Epithelial cell of proximal tubule (primary cell): Measurements from ENCODE around the gene HCN1. TPM values are rescaled to one million over a fixed set of nuclear protein-coding genes. Genes with fewer than 3 reads are reported as not detected.
"Not testable (repeated sequence)": the region's sequence is repeated elsewhere in the genome, so short reads cannot be mapped to it uniquely, and the experiment has no call there.

Experiments
- DNase-seq: peaks from one replicate; pipeline ENCODE4 v3.0.0-alpha.2; 2011; ENCODE audit warnings: low read depth
- H3K4me3 ChIP-seq: 2 replicates; pipeline ENCODE4 v1.5.1; 2011; ENCODE audit warnings: low read depth, mild to moderate bottlenecking, low read length
- CTCF ChIP-seq: conservative IDR thresholded peaks from 2 replicates; pipeline ENCODE4 v1.5.1; 2012; ENCODE audit warnings: low read depth, mild to moderate bottlenecking, low read length
- total RNA-seq: library from RNA; depleted of rRNA; stranded (reverse); fragments of >200 nt; gene quantifications from 2 replicates; pipeline ENCODE4 v1.2.3, GENCODE V29; 2015

Gene HCN1
- total RNA-seq, 1 donor from 2014 or later = not detected

- no peak overlapping the region for H3K4me3 ChIP-seq
- DNase-seq = no peak
- TF ChIP-seq CTCF = no peak
Measured at GRCh38 chr5:45335346-45335745, 360.8 kb downstream of the HCN1 start.

GRCh38 chr5:45334939-45335338 lies 361.2 kb downstream of the HCN1 start:
- no peak for TF ChIP-seq CTCF
- H3K4me3 ChIP-seq = no peak overlapping the region
- no peak for DNase-seq

- DNase-seq, H3K4me3 ChIP-seq: not testable (repeated sequence)
Measured at GRCh38 chr5:45312627-45313026, 383.6 kb downstream of the HCN1 start.

- no peak for TF ChIP-seq CTCF
- no peak overlapping the region for H3K4me3 ChIP-seq
- DNase-seq = no peak
Measured at GRCh38 chr5:45295231-45295630, 400.9 kb downstream of the HCN1 start.

- DNase-seq = no peak
- H3K4me3 ChIP-seq = no peak overlapping the region
- no peak for TF ChIP-seq CTCF
Measured at GRCh38 chr5:45288746-45289145, 407.4 kb downstream of the HCN1 start.

- no peak overlapping the region for H3K4me3 ChIP-seq
- DNase-seq = no peak
- no peak for TF ChIP-seq CTCF
Measured at GRCh38 chr5:45284436-45284835, 411.7 kb downstream of the HCN1 start.

GRCh38 chr5:45281081-45281480 lies 415.1 kb downstream of the HCN1 start:
- no peak for TF ChIP-seq CTCF
- H3K4me3 ChIP-seq = no peak overlapping the region
- no peak for DNase-seq

GRCh38 chr5:45279109-45279508 lies 417.1 kb downstream of the HCN1 start:
- no peak overlapping the region for H3K4me3 ChIP-seq
- no peak for TF ChIP-seq CTCF
- no peak for DNase-seq
